Progenitor cell of endocrine pancreas (in vitro differentiated cells): ENCODE measurements around the gene SYDE1. TPM values are rescaled to one million over a fixed set of nuclear protein-coding genes. Genes with fewer than 3 reads are reported as not detected.

Experiments used
- DNase-seq: peaks from one replicate; pipeline ENCODE4 v3.0.0; 2021; ENCODE audit warnings: low spot score; ENCODE audit not compliant: unreplicated experiment
- H3K27ac Mint-ChIP-seq: 2 replicates; pipeline ENCODE4 v1.8.0; 2021; ENCODE audit warnings: mild to moderate bottlenecking, moderate library complexity, mixed read lengths
- H3K27me3 Mint-ChIP-seq: 2 replicates; pipeline ENCODE4 v1.8.0; 2021; ENCODE audit warnings: mixed read lengths
- H3K36me3 Mint-ChIP-seq: 2 replicates; pipeline ENCODE4 v1.8.0; 2022; ENCODE audit warnings: mixed read lengths; ENCODE audit not compliant: insufficient read depth
- H3K4me1 Mint-ChIP-seq: 2 replicates; pipeline ENCODE4 v1.8.0; 2021; ENCODE audit warnings: low read depth, mixed read lengths
- H3K4me3 Mint-ChIP-seq: 2 replicates; pipeline ENCODE4 v1.8.0; 2021; ENCODE audit warnings: low read depth, mild to moderate bottlenecking, moderate library complexity, mixed read lengths
- H3K9me3 Mint-ChIP-seq: 2 replicates; pipeline ENCODE4 v1.8.0; 2021; ENCODE audit warnings: low read depth, mixed read lengths
- total RNA-seq: library from RNA; stranded (reverse); gene quantifications from 2 replicates; pipeline ENCODE4 v1.2.1, GENCODE V29; 2021
- TF ChIP-seq, protein P1 (sequence below): fragments of 200-600 bp; sonication (generic); IDR thresholded peaks from one replicate; pipeline ENCODE4 v1.5.0; 2021; ENCODE audit warnings: antibody characterized with exemption, mild to moderate bottlenecking; ENCODE audit not compliant: unreplicated experiment

The SYDE1 gene
- total RNA-seq, 1 donor from 2014 or later = 5.7 TPM

DNA sequence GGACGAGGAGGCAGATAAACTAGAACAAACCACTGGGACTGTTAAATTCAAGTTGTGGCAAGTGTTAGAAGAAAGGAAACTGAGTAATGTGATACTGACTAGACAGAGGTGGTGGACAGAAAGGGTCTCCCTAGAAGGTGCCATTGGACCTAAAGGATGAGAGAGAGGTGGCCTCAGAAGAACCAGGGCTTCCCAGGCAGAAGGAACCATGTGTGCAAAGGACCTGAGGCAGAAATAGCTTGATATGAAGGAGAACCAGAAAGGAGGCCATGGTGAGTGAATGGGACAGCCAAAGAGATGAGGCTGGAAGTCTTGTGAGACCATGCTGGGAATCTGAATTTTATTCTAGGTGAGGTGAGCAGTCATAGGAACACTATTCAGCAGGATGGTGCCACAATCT, 2.8 kb upstream of the SYDE1 start:
- Mint-ChIP-seq H3K27me3 (peaks cover 18% of the 10 kb centered on the region), H3K36me3 (no peaks in the 10 kb centered on the region), H3K9me3 (peaks cover 13% of the 10 kb centered on the region), H3K27ac (no peak overlapping the region), H3K4me3 (no peak overlapping the region), H3K4me1 (peaks cover 6% of the 10 kb centered on the region)
- DNase-seq = no peak
- TF ChIP-seq, protein P1, sequence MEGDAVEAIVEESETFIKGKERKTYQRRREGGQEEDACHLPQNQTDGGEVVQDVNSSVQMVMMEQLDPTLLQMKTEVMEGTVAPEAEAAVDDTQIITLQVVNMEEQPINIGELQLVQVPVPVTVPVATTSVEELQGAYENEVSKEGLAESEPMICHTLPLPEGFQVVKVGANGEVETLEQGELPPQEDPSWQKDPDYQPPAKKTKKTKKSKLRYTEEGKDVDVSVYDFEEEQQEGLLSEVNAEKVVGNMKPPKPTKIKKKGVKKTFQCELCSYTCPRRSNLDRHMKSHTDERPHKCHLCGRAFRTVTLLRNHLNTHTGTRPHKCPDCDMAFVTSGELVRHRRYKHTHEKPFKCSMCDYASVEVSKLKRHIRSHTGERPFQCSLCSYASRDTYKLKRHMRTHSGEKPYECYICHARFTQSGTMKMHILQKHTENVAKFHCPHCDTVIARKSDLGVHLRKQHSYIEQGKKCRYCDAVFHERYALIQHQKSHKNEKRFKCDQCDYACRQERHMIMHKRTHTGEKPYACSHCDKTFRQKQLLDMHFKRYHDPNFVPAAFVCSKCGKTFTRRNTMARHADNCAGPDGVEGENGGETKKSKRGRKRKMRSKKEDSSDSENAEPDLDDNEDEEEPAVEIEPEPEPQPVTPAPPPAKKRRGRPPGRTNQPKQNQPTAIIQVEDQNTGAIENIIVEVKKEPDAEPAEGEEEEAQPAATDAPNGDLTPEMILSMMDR = no peak

GRCh38 chr19:15105044-15105443, 2.2 kb upstream of the SYDE1 start:
- H3K36me3 Mint-ChIP-seq = no peaks in the 10 kb centered on the region
- H3K9me3 Mint-ChIP-seq = peaks cover 13% of the 10 kb centered on the region
- peaks cover 17% of the 10 kb centered on the region for H3K27me3 Mint-ChIP-seq
- no peak for DNase-seq
- TF ChIP-seq, protein P1 = no peak
- H3K4me3 Mint-ChIP-seq = peak overlapping the region; percentile 26
- H3K4me1 Mint-ChIP-seq = peaks cover 6% of the 10 kb centered on the region
- H3K27ac Mint-ChIP-seq = no peak overlapping the region

- Mint-ChIP-seq H3K27me3 (peaks cover 17% of the 10 kb centered on the region), H3K9me3 (peaks cover 11% of the 10 kb centered on the region), H3K27ac (no peak overlapping the region), H3K4me3 (peak overlapping the region; percentile 73), H3K36me3 (peaks cover 7% of the 10 kb centered on the region), H3K4me1 (peaks cover 6% of the 10 kb centered on the region)
- TF ChIP-seq, protein P1 = no peak
- DNase-seq = no peak
Measured at GRCh38 chr19:15108145-15108844, 1.1 kb downstream of the SYDE1 start.

DNA sequence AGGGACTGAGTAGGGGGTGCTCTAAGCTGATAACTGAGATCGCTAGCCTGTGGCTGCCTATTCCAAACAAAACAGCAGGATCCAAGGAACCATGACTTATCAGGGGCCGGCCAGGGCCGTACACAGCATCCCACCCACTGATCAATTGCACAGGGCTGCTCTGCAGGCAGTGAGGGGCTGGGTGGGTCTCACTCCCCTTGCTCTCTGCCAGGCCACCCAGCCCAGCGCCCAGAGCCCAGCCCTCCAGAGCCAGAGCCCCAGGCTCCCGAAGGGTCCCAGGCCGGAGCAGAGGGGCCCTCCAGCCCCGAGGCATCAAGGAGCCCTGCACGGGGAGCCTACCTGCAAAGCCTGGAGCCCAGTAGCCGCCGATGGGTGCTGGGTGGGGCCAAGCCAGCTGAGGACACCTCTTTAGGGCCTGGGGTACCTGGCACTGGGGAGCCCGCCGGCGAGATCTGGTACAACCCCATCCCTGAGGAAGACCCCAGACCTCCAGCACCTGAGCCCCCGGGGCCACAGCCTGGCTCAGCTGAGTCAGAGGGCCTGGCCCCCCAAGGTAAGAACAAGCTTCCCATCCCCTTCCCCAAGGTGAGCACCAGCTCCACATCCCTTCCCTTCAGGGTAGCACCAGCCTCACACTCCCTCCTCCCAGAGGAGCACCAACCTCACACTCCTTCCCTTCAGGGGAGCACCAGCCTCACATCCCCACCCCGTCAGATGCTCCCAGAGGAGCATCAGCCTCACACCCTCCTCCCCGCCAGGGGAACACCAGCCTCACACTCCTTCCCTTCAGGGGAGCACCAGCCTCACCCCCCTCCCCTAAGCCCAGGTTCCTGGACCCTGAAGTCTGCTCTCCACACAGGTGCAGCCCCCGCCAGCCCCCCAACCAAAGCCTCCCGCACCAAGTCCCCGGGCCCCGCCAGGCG, 1.9 kb downstream of the SYDE1 start:
- peaks cover 6% of the 10 kb centered on the region for H3K4me1 Mint-ChIP-seq
- peaks cover 14% of the 10 kb centered on the region for H3K27me3 Mint-ChIP-seq
- H3K9me3 Mint-ChIP-seq = peaks cover 5% of the 10 kb centered on the region
- H3K36me3 Mint-ChIP-seq = peaks cover 7% of the 10 kb centered on the region
- no peak for DNase-seq
- no peak overlapping the region for H3K27ac Mint-ChIP-seq
- TF ChIP-seq, protein P1 = no peak
- peak overlapping the region; percentile 73 for H3K4me3 Mint-ChIP-seq

GRCh38 chr19:15109768-15110417, 2.7 kb downstream of the SYDE1 start:
- Mint-ChIP-seq H3K9me3 (no peaks in the 10 kb centered on the region), H3K27ac (no peak overlapping the region)
- TF ChIP-seq, protein P1 = no peak

More at GRCh38 chr19:15109768-15110417, 2.7 kb downstream of the SYDE1 start:
- peaks cover 6% of the 10 kb centered on the region for H3K4me1 Mint-ChIP-seq
- DNase-seq = no peak
- peaks cover 11% of the 10 kb centered on the region for H3K27me3 Mint-ChIP-seq
- peaks cover 7% of the 10 kb centered on the region for H3K36me3 Mint-ChIP-seq
- H3K4me3 Mint-ChIP-seq = no peak overlapping the region
